Lung (tissue), 12 donors: Measurements from ENCODE around the gene MT3. TPM values are rescaled to one million over a fixed set of nuclear protein-coding genes. Genes with fewer than 3 reads are reported as not detected.

Experiments used
- ATAC-seq: fragments of 200-7000 bp; cut with Tn5 transposase; one replicate; pipeline ENCODE4 v1.9.1; 2020; ENCODE audit warnings: moderate number of reproducible peaks; ENCODE audit not compliant: insufficient read depth, low FRiP score
- DNase-seq, 3 donors: peaks; one replicate each; pipeline ENCODE4 v3.0.0-alpha.2; 2013 to 2017
- H3K27ac ChIP-seq, 2 donors: one replicate each; pipeline ENCODE4 v1.5.1; 2013; ENCODE audit warnings: mild to moderate bottlenecking in 2 of 2, moderate library complexity in 2 of 2, control low read depth in 1 of 2, inconsistent platforms in 1 of 2, low read depth in 1 of 2, low read length in 1 of 2
- H3K27me3 ChIP-seq, 3 donors: one replicate each; pipeline ENCODE4 v1.5.1; 2013; ENCODE audit warnings: low read length in 2 of 3; ENCODE audit not compliant: control insufficient read depth in 3 of 3, insufficient read depth in 3 of 3
- H3K36me3 ChIP-seq, 4 donors: one replicate each; pipeline ENCODE4 v1.5.1; 2013; ENCODE audit warnings: low read length in 4 of 4, mild to moderate bottlenecking in 1 of 4, moderate library complexity in 1 of 4; ENCODE audit not compliant: control insufficient read depth in 4 of 4, insufficient read depth in 4 of 4
- H3K4me1 ChIP-seq, 5 donors: one replicate each; pipeline ENCODE4 v1.5.1; 2013; ENCODE audit warnings: low read length in 5 of 5, mild to moderate bottlenecking in 2 of 5, moderate library complexity in 1 of 5; ENCODE audit not compliant: control insufficient read depth in 5 of 5, insufficient read depth in 5 of 5
- H3K4me3 ChIP-seq: one replicate; pipeline ENCODE4 v1.5.1; 2013; ENCODE audit warnings: mild to moderate bottlenecking, control low read depth, moderate library complexity
- H3K9ac ChIP-seq, 2 donors: one replicate each; pipeline ENCODE4 v1.5.1; 2013; ENCODE audit warnings: low read length in 2 of 2, control low read depth in 1 of 2; ENCODE audit not compliant: insufficient read depth in 1 of 2
- H3K9me3 ChIP-seq, 4 donors: one replicate each; pipeline ENCODE4 v1.5.1; 2013; ENCODE audit warnings: low read length in 3 of 4, mild to moderate bottlenecking in 1 of 4, moderate library complexity in 1 of 4; ENCODE audit not compliant: control insufficient read depth in 4 of 4, insufficient read depth in 3 of 4
- CTCF ChIP-seq: IDR thresholded peaks from 2 replicates; pipeline ENCODE4 v1.5.1; 2012; ENCODE audit warnings: mild to moderate bottlenecking; ENCODE audit errors: control extremely low read depth, extremely low read depth
- WGBS, 2 donors: extraction: QIAGEN DNeasy Blood & Tissue Kit; methylation state at CpG; one replicate each; pipeline ENCODE4 v1.1.7; 2013; 5-methylcytosine and 5-hydroxymethylcytosine counted together
- polyA plus RNA-seq, 2 donors: library from polyadenylated mRNA; stranded (reverse); fragments of 200-250 nt; gene quantifications; one replicate each; pipeline ENCODE4 v1.2.1, GENCODE V29; 2013
- total RNA-seq, 2 donors: library from RNA; depleted of rRNA in 1 of 2; stranded (reverse); fragments of >200 nt in 1 of 2; gene quantifications; one replicate each; pipeline ENCODE4 v1.2.1, GENCODE V29; 2014 to 2021
- donor health status: control.
- donor health status: control.
- donor health status: Bipolar disorder and iron deficiency.
- donor health status: healthy.
- donor health status: DM: yes; HTN: yes; CAD: no.

The MT3 gene
- total and polyA plus RNA-seq, 4 donors = 1.3 to 4.4 TPM; not detected in 2

GRCh38 chr16:56616608-56617211 lies 27.4 kb downstream of the MT3 start:
- peak overlapping the region; percentile 1 for H3K4me3 ChIP-seq
- 33 to 38% methylated on average over 23 of the region's 23 CpGs for WGBS, 2 donors
- peaks cover 0 to 2% (median 0%) of the 10 kb centered on the region in 4 donors for H3K9me3 ChIP-seq
- no peak for ATAC-seq
- TF ChIP-seq CTCF = no peak
- H3K36me3 ChIP-seq = no peaks in the 10 kb centered on the region
- H3K27me3 ChIP-seq = peaks cover 0 to 40% (median 6%) of the 10 kb centered on the region in 3 donors
- peak overlapping the region in 1 of 2 donors; percentile 75 for H3K27ac ChIP-seq
- no peak for DNase-seq
- no peak overlapping the region for H3K9ac ChIP-seq
- peaks cover 0 to 14% (median 7%) of the 10 kb centered on the region in 5 donors for H3K4me1 ChIP-seq

GRCh38 chr16:56617212-56618085 lies 28.1 kb downstream of the MT3 start:
- WGBS, 2 donors = 2 to 4% methylated on average over 36 to 41 of the region's 41 CpGs
- DNase-seq = peak; percentile 90 to 95 (median 92)
- Histone ChIP-seq H3K9ac (no peak overlapping the region), H3K27me3 (peaks cover 0 to 40% (median 6%) of the 10 kb centered on the region in 3 donors), H3K9me3 (peaks cover 0 to 2% (median 0%) of the 10 kb centered on the region in 4 donors), H3K4me3 (peak overlapping the region; percentile 1), H3K27ac (peak overlapping the region in 1 of 2 donors; percentile 75), H3K4me1 (peaks cover 0 to 14% (median 7%) of the 10 kb centered on the region in 5 donors), H3K36me3 (no peaks in the 10 kb centered on the region)
- ATAC-seq = peak; percentile 85
- no peak for TF ChIP-seq CTCF

GRCh38 chr16:56618138-56618537 lies 28.8 kb downstream of the MT3 start:
- DNase-seq (no peak), ATAC-seq (no peak)
- H3K27me3 ChIP-seq = peaks cover 0 to 40% (median 6%) of the 10 kb centered on the region in 3 donors
- peaks cover 0 to 14% (median 7%) of the 10 kb centered on the region in 5 donors for H3K4me1 ChIP-seq
- H3K36me3 ChIP-seq = no peaks in the 10 kb centered on the region
- H3K4me3 ChIP-seq = no peak overlapping the region
- TF ChIP-seq CTCF = no peak
- no peak overlapping the region for H3K27ac ChIP-seq
- WGBS, 2 donors = 50 to 83% methylated on average over 6 of the region's 6 CpGs
- no peak overlapping the region for H3K9ac ChIP-seq
- H3K9me3 ChIP-seq = peaks cover 0 to 2% (median 0%) of the 10 kb centered on the region in 4 donors
